GM19468 (cell line): Measurements from ENCODE around the gene IER3.
A peak's percentile ranks its signal among the peaks of the same experiment; 100 is the strongest.
"Not testable (repeated sequence)": the region's sequence is repeated elsewhere in the genome, so short reads cannot be mapped to it uniquely, and the experiment has no call there.

Source experiments
- ATAC-seq: cut with Tn5 transposase; IDR thresholded peaks from one replicate; pipeline ENCODE4 v1.9.1; 2021; ENCODE audit warnings: mild to moderate bottlenecking, moderate library complexity, moderate number of reproducible peaks; ENCODE audit not compliant: unreplicated experiment; ENCODE audit errors: extremely low read depth

IER3 gene

DNA sequence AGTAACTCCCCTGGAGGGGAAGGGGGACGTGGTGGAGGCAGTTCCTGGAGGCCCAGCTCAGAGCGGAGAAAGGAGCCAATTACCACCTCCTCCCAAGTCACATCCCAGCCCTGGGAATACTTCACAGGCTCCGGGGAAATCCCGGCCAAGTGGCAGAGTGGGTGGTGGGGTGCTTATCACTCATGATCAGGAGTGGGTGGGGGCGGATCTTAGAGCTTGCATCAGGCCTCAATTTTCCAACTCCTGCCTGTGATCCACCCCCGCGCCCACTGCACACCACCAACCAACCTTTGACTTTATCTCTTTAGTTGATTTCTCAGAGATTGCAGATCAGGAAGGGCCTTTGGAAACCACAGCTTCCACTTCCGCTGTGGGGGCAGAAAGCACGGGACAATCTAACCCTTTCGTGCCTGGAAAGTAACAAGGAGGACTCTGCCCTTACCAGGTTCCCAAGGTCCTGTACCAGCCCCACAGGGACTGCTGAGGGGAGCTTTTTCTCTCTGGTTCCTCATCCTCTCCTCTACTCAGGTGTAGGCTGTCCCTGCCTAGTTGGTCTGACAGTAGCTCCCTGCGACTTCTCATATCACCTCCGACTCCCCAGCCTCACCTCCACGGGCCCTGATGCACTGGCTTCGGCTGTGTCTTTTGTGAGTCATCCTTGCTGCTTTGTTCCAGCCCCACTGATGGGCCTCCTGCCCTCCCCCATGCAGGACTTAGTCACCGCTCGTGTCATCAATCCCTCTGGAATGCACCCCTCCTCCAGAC lies 24.9 kb upstream of the IER3 start:
- no peak for ATAC-seq

DNA sequence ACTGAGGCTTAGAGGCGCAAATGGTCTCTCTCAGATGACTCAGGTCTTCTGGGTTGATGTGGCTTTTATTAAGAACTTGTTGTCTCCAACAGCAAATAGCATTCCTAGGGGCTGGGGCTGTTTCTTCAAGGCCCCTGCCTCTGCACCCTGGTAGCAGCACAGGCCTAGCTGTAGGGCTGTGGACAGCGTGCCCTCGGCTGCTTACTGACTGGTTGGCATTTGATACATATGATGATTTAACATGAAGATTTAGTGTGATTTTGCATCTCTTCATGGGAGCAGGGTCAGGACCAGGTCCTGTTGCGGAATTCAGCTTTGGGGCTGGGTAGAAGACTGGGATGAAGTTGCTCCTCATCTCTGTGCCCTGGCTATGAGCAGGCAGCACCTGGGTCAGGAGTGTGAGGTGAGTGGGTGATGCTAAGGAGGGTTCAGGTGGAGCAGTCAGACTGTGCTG lies 24.3 kb upstream of the IER3 start:
- ATAC-seq, result no peak

DNA sequence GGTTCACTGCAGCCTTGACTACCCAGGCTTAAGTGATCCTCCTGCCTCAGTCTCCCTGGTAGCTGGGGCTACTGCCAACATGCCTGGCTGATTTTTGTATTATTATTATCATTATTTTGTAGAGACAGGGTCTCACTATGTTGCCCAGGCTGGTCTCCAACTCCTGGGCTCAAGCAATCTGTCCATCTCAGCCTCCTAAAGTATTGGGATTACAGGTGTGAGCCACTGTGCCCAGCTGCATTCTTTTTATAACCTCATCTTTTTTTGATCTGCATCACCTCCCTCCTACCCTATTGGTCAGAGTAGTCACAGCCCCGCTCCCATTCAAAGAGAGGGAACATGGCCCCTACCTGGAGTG lies 23.6 kb upstream of the IER3 start:
- ATAC-seq, result no peak

DNA sequence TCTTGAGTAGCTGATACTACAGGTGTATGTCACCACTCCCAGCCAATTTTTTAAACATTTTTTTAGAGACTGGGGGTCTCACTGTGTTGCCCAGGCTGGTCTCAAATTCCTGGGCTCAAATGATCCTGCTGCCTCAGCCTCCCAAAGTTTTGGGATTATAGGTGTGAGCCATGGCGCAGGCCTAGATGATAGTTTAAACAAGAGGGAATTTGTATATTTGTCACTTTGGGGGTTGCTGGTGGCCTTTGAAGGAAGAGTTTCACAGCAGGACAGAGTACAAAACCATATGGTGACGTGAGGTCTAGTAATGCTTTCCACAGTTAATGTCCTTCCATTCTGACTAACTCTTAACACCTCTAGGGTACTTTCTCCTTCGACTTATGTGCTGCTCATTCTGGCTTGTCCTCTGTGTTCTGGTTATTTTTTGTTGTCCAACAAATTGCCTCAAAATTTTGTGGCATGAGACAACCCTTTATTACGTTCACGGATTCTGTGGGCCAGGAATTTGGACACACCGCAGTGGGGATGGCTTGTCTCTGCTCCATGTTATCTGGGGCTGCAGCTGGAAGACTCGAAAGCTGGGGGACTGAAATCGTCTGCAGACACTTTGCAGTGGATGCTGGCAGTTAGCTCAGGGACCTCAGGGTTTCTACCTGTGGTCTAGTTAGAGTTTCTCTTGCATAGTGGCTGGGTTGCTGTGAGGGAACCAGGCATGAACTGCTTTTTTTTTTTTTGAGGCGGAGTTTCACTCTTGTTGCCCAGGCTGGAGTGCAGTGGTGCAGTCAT lies 23.0 kb upstream of the IER3 start:
- peak; percentile 56 for ATAC-seq

DNA sequence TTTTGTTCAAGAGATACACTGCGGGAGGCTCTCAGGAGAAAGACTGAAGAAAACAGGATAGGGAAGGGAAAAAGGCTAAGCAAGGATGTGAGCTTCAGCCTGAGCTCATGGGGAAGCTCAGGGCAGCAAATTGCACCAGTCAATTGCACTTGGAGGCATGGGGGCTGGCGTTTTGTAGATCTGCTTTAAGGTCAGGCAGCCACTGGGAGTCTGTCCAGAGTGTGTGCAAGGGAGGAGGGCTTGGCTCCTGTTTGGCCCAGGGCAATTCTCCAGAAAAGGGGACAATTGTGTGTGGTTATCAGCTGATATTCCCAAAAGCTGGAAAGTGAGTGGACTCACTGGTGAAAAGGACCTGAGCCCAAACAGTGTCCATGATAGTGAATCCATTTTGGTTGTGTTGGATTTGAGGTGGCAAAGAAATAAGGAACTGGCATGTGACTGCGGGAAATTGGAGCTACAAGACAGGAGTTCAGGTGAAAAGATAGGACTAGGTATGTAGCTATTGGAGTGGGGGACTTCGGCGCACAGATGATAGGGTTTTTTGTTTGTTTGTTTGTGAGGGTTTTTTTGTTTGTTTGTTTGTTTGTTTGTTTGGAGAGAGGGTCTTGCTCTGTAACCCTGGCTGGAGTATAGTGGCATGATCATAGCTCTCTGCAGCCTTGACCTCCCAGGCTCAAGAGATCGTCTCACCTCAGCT lies 22.3 kb upstream of the IER3 start:
- no peak for ATAC-seq

DNA sequence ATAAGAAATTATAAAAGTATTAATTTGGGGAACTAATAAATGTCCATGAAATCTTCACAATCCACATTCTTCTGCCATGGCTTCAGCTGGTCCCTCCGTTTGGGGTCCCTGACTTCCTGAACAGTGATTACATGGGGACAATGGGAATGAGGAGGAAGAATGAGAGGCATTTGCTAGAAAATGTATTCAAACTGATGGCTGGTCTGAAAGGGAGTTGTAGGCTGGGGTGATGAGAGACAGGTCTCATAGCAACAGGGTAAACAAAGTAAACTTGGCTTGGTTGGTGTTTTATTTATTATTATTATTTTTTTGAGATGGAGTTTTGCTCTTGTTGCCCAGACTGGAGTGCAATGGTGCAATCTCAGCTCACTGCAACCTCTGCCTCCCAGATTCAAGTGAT lies 21.1 kb upstream of the IER3 start:
- not testable (repeated sequence) for ATAC-seq

DNA sequence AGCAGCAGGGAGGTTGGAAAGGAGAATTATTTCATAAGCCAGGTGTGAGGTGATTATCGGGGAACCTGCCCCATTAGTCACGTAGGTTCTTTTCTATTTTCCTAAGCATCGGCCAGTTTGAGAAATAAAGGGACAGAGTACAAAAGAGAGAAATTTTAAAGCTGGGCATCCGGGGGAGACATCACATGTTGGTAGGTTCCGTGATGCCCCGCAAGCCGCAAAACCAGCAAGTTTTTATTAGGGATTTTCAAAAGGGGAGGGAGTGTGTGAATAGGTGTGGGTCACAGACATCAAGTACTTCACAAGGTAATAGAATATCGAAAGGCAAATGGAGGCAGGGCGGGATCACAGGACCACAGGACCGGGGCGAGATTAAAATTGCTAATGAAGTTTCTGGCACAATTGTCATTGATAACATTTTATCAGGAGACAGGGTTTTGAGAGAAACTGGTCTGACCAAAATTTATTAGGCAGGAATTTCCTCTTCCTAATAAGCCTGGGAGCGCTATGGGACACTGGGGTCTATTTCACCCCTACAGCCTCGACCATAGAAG lies 20.2 kb upstream of the IER3 start:
- ATAC-seq, result not testable (repeated sequence)

DNA sequence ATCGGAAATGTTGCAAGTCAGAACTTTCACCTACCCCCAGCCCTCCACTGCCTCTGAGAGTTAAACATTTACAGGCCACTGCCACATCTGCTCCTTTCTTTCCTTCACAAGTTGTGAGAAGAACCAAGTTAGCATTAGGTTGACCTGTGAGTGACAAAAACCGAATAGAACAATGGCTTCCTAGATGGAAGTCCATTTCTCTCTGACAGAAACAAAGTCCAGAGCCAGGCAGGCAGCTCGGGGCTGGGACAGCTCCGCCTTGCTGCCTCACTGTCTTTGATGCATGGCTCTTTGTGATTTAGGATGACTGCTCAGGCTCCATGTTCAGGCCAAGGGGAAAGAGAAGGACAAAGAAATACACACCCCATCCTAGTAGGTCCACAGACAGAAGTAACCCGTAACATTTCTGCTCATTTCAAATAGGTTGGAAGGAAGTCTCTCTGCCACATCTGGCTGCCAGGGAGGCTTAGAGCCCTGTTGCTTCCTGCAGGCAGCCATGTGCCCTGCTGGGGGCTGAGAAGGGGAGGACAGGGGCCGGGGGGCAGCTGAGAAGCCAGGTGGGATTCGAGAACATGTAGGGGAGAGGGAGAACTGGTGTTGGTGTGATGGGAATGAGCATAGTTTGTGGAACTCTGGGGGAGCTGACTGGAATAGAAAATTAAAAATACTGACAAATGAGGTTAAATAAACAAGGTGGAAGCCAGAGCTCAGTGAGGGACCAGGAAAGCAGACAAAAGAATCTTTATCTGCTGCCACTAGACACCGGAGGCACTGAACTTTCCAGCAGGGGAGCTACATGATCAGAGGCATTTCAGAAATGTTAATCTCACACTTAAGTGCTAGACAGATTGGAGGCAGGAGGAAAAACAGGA lies 19.5 kb upstream of the IER3 start:
- no peak for ATAC-seq

DNA sequence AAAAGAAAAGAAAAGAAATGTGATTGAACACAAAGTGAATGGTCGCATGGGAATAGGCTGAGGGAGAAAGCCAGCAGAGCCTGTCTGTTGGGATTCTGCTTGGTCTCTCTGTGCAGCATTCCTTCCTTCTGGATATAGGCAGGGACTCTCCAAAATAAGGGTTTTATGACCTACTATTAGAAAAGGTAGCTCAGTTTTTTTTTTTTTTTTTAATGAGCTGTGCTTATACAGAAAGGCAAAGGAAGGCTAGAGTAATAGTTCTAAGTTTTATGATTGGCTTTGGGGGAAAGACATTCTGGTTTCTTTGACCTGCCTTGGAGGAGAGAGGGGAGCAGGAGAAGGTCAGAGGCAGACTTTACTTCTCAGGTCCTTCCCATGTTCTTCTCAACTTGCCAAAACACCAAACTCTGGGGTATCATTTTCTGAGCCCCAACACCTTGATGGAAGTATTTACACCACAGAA lies 18.8 kb upstream of the IER3 start:
- no peak for ATAC-seq

DNA sequence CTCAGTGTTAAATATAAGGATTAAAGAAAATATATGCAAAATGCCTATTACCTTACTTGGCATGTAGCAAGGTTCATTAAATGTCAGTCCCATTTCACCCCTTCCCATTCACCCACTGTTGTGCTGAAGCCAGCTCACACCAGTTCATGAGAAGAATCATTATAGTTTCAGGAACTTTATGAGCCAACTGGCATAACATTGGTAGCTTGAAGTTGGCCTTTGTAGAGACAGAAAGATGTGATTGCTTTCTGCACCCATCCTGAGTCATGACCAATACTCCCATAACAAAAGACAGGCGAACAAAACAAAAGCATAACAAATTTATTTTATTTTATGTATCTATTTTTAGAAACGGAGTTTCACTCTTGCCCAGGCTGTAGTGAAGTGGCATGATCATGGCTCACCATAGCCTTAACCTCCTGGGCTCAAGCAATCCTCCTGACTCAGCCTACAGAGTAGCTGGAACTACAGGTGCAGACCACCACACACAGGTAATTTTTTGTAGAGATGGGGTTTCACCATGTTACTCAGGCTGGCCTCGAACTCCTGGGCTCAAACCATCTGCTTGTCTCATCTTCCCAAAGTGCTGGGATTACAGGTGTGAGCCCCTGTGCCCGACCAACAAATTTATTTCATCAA lies 17.6 kb upstream of the IER3 start:
- no peak for ATAC-seq

DNA sequence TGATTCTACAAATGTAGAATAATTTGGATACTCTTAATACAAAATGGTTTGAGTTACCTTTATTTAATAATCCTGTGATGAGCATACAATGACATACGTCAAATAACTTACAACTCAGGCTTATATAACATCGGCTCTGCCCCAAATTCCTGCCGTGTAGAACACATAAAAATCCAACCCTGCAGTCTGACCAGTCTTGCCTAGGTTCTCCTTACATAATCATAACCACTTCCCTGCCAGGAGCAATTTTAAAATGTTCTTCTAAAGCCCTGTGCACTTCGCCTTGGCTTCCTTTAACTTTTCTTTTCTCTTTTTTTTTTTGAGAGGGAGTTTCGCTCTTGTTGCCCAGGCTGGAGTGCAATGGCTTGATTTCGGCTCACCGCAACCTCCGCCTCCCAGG lies 16.2 kb upstream of the IER3 start:
- no peak for ATAC-seq

DNA sequence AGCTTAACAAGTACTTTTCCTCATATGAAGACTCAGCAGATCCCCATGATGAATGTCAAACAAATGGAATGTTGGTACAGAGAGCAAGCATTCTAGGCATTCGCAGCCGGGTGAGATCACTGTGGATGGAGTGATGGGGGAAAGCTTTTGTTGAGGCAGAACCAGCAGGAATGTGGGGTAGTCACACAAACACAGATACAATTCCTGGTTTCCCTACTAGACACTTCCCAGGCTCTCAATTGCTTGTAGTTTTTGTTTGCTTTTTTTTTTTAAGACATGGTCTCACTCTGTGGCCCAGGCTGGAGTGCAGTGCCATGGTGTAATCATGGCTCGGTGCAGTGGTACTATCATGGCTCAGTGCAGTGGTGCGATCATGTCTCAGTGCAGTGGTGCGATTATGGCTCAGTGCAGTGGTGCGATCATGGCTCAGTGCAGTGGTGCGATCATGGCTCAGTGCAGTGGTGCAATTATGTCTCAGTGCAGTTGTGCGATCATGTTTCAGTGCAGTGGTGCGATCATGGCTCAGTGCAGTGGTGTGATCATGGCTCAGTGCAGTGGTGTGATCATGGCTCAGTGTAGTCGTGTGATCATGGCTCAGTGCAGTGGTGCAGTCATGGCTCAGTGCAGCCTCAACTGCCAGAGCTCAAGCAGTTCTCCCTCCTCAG lies 15.4 kb upstream of the IER3 start:
- no peak for ATAC-seq

DNA sequence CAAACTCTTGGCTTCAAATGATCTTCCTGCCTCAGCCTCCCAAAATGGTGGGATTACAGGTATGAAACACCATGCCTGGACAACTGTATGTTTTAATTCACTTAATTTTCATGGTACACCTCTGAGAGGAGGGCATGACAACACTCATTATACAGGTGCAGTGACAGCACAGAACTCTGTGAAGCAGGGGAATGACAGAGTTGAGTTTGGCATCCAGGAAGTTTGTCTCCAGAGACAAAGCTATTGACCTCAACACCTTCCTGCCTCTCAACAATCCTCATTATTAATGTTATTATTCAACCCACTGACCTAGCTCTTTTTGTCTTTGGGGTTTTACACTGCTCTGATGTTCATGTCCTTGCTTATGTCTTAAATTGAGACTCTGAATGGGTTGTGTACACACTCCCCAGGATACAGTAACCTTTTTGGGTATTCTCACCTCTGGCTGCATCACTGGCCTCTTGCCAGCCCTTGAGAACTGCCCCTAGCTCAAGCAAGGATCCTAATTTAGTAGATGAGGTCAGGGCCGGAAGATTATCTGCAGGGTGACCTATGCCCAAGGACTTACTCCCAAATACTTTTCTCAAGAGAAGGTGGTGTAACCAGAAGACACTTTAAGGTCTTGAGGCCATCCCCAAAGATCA lies 13.0 kb upstream of the IER3 start:
- ATAC-seq, result no peak

DNA sequence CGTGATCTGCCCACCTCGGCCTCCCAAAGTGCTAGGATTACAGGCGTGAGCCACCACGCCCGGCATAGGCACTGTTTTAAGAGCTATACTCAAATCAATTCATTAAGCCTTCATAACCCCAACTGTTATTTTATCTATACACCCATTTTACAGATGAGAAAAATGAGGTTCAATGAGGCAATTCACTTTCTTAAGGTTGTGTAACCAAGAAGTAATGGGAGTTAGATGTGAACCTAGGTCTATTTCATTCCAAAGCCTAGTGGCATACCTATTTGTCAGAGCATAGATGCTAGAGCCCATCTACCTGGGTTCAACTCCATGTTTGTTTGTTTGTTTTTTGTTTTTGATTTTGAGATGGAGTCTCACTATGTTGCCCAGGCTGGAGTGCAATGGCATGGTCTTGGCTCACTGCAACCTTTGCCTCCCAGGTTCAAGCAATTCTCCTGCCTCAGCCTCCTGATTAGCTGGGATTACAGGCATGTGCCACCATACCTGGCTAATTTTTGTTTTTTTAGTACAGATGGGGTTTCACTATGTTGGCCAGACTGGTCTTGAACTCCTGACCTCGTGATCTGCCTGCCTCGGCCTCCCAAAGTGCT lies 12.2 kb upstream of the IER3 start:
- ATAC-seq, result not testable (repeated sequence)

DNA sequence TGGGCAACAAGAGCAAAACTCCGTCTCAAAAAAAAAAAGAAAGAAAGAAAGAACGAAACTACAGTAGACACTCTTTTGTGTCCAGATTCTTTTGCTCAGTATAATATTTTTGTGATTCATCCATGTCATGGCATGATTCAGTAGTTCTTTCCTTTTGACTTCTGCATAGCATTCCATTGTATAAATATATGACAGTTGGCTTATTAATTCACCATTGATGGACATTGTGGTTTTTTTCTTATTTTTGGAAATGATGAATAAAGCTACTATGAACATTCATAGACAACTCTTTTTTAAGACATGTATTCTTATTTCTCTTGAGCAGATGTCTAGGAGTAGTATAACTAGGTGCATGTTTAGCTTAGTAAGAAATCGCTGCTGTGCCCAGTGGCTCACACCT lies 10.3 kb upstream of the IER3 start:
- no peak for ATAC-seq

DNA sequence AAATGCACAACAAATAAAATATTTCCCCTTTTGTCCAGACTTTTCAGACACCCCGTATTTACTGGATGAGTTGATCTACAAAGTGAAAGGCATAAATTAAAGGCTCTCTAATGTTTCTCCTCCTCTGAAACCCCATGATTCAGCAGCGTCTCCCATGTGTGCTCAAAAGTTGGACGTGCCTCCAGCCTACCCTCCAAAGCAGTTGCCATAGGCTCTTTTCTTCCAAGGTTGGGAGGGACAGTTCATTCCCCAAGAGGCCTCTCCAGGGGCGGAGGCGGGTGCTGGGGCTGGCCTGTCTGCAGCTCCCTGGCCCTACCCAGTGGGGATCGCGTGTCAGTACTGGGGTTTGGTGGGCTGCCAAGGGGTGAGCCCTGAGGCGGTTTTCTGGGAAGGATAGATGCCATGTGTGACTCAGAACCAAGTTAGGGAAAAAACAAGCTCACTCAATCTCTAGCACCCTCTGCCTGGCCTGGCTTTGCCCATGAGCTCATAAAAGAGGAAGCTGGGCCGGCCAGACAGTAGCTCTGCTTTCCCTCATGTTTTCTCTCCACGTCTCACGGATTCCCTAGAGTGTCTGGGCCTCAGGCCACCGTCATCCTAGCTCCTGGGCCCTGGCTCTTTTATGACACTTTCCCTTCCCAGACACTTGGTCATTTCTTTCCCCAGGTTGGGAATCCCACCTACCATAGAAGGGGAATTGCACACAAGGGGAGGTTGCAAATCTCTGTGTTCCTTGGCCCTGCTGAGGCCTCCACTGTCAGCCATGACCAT lies 8.0 kb upstream of the IER3 start:
- ATAC-seq, result no peak

DNA sequence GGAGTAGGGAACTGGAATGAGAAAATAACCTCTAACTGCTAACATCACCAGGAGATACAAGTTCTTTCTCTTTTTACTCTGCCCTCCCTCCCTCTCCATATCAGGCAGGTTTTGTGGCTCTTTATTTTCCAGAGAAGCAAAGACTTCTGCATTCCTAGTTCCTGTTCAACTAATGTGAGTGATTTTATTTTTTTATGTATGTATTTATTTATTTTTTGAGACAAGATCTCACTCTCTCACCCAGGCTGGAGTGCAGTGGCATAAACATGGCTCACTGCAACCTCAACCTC lies 6.0 kb upstream of the IER3 start:
- no peak for ATAC-seq
